Type B pancreatic cell (in vitro differentiated cells): ENCODE measurements around the gene MYO7A. TPM values are rescaled to one million over a fixed set of nuclear protein-coding genes. Genes with fewer than 3 reads are reported as not detected.

Source experiments
- DNase-seq: peaks from one replicate; pipeline ENCODE4 v3.0.0; 2021; ENCODE audit warnings: mixed read lengths; ENCODE audit not compliant: unreplicated experiment; ENCODE audit errors: extremely low spot score
- H3K27ac Mint-ChIP-seq: 2 replicates; pipeline ENCODE4 v1.8.0; 2021; ENCODE audit warnings: mild to moderate bottlenecking, mixed read lengths
- H3K27me3 Mint-ChIP-seq: 2 replicates; pipeline ENCODE4 v1.8.0; 2021; ENCODE audit warnings: mixed read lengths
- H3K36me3 Mint-ChIP-seq: 2 replicates; pipeline ENCODE4 v1.8.0; 2021; ENCODE audit warnings: mixed read lengths
- H3K4me1 Mint-ChIP-seq: one replicate; pipeline ENCODE4 v1.8.0; 2021; ENCODE audit warnings: mixed read lengths; ENCODE audit not compliant: unreplicated experiment
- H3K4me3 Mint-ChIP-seq: 2 replicates; pipeline ENCODE4 v1.8.0; 2021; ENCODE audit warnings: mild to moderate bottlenecking, mixed read lengths
- H3K9me3 Mint-ChIP-seq: 2 replicates; pipeline ENCODE4 v1.8.0; 2021; ENCODE audit warnings: mixed read lengths
- total RNA-seq: library from RNA; stranded (reverse); gene quantifications from 2 replicates; pipeline ENCODE4 v1.2.1, GENCODE V29; 2021; ENCODE audit warnings: low replicate concordance
- TF ChIP-seq, protein P1 (sequence below): fragments of 200-600 bp; sonication (generic); conservative IDR thresholded peaks from 2 replicates; pipeline ENCODE4 v1.5.0; 2021; ENCODE audit warnings: antibody characterized with exemption, mild to moderate bottlenecking

Gene MYO7A
- total RNA-seq, 1 donor from 2014 or later = 2.8 TPM

DNA sequence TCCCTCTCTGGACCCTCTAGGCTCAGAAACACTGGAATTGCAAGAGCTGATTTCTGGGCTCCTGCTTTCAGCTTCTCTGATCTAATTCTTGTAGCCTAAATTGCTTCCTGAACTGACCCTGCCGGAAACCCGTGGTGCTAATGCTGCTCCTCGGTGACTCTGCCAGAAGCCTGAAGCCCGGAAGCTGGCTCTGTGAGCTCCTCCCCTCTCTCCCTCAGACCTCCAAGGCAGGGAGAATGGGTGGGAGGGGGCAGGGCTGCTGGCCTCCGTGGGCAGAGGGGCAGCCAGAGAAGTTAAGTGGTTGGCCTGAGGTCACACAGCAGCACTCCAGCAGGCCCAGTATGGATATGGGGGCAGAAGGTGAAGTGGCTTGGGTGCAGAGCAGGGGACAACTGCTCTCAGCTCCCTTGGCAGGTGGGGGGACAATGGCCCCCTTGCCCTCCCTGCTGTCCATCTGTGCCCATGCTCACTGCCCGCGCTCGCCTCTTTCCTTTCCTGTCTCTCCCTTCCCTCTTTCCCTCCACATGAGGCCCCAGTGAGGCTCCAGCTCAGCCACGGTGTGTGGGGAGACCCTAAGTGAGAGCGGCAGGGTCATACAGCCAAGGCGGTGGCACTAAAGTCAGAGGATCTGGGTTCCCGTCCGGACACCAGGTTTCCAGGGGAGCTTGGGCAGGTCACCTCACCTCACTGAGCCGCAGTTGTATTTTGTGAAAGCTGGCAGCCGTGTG is 45.0 kb upstream of the MYO7A start:
- Mint-ChIP-seq H3K4me3 (no peak overlapping the region), H3K27ac (no peak overlapping the region), H3K4me1 (peaks cover 6% of the 10 kb centered on the region), H3K36me3 (no peaks in the 10 kb centered on the region), H3K9me3 (peaks cover 4% of the 10 kb centered on the region), H3K27me3 (no peaks in the 10 kb centered on the region)
- DNase-seq = no peak
- TF ChIP-seq, protein P1, sequence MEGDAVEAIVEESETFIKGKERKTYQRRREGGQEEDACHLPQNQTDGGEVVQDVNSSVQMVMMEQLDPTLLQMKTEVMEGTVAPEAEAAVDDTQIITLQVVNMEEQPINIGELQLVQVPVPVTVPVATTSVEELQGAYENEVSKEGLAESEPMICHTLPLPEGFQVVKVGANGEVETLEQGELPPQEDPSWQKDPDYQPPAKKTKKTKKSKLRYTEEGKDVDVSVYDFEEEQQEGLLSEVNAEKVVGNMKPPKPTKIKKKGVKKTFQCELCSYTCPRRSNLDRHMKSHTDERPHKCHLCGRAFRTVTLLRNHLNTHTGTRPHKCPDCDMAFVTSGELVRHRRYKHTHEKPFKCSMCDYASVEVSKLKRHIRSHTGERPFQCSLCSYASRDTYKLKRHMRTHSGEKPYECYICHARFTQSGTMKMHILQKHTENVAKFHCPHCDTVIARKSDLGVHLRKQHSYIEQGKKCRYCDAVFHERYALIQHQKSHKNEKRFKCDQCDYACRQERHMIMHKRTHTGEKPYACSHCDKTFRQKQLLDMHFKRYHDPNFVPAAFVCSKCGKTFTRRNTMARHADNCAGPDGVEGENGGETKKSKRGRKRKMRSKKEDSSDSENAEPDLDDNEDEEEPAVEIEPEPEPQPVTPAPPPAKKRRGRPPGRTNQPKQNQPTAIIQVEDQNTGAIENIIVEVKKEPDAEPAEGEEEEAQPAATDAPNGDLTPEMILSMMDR = no peak

DNA sequence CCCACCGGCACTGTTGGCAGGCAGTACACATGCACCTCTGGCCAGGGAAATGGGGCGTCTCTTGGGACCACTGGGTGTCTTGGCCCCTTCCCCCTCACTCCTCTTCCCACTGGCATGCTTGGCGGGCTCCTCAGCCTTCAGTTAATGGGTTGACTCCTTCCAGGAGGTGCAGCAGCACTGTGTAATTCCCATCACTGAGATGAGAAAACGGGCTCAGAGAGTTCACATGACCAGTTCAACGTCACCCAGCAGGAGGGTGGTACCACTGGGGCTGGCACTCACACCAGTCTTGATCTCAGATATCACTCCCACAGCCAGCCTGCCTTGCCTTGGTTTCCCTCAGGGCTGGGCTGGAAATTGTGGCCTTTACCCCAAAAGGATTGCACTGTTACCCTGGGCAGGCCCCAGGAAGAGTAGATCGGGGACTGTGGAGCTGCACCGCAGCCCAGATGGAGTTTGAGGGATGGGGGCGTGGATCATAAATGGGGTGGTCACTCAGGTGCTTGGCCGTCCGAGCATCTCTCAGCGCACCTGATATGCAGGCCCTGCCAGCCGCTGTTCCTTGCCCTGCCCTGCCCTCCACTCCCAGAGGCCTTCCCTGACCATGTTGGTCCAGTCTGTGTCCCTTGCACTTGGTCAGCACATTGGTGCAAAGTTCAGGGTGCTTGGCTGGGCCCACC is 44.3 kb upstream of the MYO7A start:
- Mint-ChIP-seq H3K4me3 (no peak overlapping the region), H3K27me3 (no peaks in the 10 kb centered on the region), H3K9me3 (no peaks in the 10 kb centered on the region), H3K27ac (no peak overlapping the region), H3K36me3 (no peaks in the 10 kb centered on the region), H3K4me1 (peaks cover 6% of the 10 kb centered on the region)
- TF ChIP-seq, protein P1 = no peak
- DNase-seq = no peak

DNA sequence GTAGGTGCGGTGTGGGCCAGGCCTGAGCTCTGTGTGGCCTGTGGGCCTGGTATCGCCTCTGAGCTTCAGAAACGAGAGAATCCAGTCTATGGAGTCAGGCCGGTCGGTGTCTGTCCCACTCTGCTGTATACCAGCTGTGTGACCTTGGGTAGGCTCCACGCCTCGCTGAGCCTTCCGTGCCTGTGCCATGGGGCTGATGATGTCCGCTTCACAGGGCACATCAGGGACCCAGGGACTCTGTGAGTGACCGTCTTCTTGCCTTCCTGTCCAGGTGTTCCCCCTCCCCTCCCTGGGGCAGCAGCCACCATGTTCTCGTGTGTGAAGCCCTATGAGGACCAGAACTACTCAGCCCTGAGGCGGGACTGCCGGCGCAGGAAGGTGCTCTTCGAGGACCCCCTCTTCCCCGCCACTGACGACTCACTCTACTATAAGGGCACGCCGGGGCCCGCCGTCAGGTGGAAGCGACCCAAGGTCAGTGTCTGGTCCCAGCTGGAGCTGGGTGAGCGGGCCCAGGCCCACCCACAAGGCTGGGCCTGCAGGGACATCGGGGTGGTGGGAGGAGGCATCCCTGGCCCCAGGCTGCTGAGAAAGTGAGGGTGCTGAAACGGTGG is 43.4 kb upstream of the MYO7A start:
- no peak for DNase-seq
- no peaks in the 10 kb centered on the region for H3K27me3 Mint-ChIP-seq
- no peak overlapping the region for H3K27ac Mint-ChIP-seq
- H3K4me3 Mint-ChIP-seq = no peak overlapping the region
- H3K9me3 Mint-ChIP-seq = no peaks in the 10 kb centered on the region
- TF ChIP-seq, protein P1 = no peak
- peaks cover 6% of the 10 kb centered on the region for H3K4me1 Mint-ChIP-seq
- H3K36me3 Mint-ChIP-seq = no peaks in the 10 kb centered on the region

DNA sequence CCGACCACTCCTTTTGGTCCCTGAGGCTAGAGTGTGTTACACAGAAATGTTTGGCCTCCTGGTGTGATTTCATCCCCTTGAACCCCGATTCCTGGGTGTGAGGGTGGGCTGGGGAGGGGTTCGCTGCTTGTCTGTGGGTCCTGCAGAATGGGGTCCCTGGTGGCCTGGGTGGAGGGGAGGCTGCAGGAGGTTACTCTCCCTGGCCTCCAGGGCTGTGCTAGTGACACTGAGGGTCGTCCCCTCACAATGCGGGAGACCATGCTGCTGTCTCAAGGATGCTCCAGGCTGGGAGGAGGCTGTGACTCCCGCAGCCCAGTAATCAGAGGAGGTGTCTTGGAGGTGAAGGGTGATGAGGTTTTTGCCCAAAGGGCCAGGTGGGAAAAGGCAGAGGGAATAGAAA is 42.4 kb upstream of the MYO7A start:
- H3K4me1 Mint-ChIP-seq = peaks cover 6% of the 10 kb centered on the region
- peak overlapping the region; percentile 69 for H3K27ac Mint-ChIP-seq
- no peak overlapping the region for H3K4me3 Mint-ChIP-seq
- DNase-seq = no peak
- no peaks in the 10 kb centered on the region for H3K27me3 Mint-ChIP-seq
- H3K9me3 Mint-ChIP-seq = no peaks in the 10 kb centered on the region
- TF ChIP-seq, protein P1 = no peak
- H3K36me3 Mint-ChIP-seq = no peaks in the 10 kb centered on the region

DNA sequence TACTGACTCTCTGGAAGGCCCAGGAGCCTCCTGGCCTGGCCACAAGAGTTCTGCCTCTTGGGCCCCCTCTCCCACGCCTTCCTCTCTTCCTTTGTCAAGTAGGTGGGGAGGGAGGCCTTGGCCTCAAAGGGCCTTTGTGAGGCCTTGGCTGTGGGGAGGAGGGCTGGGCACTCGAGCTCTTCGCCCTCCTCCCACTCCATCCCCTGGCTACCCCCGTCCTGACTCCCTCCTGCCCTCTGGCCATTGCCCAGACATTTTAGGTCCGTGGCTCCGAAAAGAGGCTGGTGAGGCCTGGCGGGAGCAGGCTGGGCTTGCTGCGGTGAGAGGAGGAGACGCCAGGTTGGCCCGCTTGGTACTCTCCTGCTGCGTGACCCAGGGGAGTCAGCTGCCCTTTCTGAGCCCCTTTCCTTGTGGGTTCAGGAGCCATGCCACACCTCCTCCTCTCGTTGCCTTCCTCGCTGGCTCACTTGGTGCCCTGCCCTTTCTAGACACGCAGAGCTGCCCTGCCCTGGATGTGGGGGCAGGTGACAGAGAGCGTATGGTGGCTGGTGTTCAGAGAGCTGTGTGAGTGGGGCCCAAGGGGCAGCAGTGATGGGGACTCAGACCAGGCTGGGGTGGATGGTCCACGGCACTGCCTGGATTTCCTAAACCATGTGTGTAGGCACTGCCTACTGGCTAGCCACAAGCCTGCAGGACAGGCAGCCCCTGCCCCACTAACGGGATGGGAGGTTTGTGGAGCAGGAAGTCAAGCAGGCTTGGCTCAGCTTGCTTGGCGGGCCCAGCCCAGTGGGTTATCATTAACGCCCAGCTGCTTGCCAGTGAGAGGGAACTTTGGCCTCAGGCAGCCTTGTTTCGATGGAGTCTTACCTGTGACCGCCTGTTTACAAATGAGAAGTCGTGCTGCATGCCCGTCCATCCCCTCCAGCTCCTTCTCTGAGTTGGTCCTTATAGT is 41.2 kb upstream of the MYO7A start:
- Mint-ChIP-seq H3K4me1 (peaks cover 11% of the 10 kb centered on the region), H3K27ac (peak overlapping the region; percentile 58), H3K4me3 (no peak overlapping the region), H3K27me3 (no peaks in the 10 kb centered on the region), H3K9me3 (no peaks in the 10 kb centered on the region), H3K36me3 (no peaks in the 10 kb centered on the region)
- TF ChIP-seq, protein P1 = no peak
- no peak for DNase-seq
